NCI-H2196 treated with DMSO at 0.1 percent for 48 hours (cell line): ENCODE measurements around the gene UBE2K.
A peak's percentile ranks its signal among the peaks of the same experiment; 100 is the strongest.
"Not testable (repeated sequence)": the region's sequence is repeated elsewhere in the genome, so short reads cannot be mapped to it uniquely, and the experiment has no call there.

ENCODE experiments used
- DNase-seq: peaks from one replicate; lab custom pipeline; 2025; ENCODE audit not compliant: unreplicated experiment; lab: John Stamatoyannopoulos, UW

The UBE2K gene

GRCh38 chr4:39697740-39698423 lies at the start of gene UBE2K:
TSS of gene UBE2K (plus strand) at chr4:39698136. CDS start at chr4:39698328, 192 bp downstream.
- DNase-seq: peak; percentile 73

GRCh38 chr4:39648213-39648612 lies 49.7 kb upstream of the UBE2K start:
- DNase-seq: no peak

- no peak for DNase-seq
Observed at GRCh38 chr4:39648827-39649558, 48.9 kb upstream of the UBE2K start.

- no peak for DNase-seq
Observed at GRCh38 chr4:39649639-39650265, 48.2 kb upstream of the UBE2K start.

- DNase-seq: not testable (repeated sequence)
Observed at GRCh38 chr4:39651586-39651985, 46.4 kb upstream of the UBE2K start.

GRCh38 chr4:39655211-39655610 lies 42.7 kb upstream of the UBE2K start:
- DNase-seq: no peak

- peak; percentile 30 for DNase-seq
Observed at GRCh38 chr4:39655876-39656275, 42.1 kb upstream of the UBE2K start.

GRCh38 chr4:39656638-39657037 lies 41.3 kb upstream of the UBE2K start:
- DNase-seq: not testable (repeated sequence)

GRCh38 chr4:39657465-39657864 lies 40.5 kb upstream of the UBE2K start:
- DNase-seq: no peak

- DNase-seq: no peak
Observed at GRCh38 chr4:39658756-39659155, 39.2 kb upstream of the UBE2K start.

GRCh38 chr4:39660045-39660444 lies 37.9 kb upstream of the UBE2K start:
- no peak for DNase-seq

- no peak for DNase-seq
Observed at GRCh38 chr4:39660757-39661156, 37.2 kb upstream of the UBE2K start.

- DNase-seq: no peak
Observed at GRCh38 chr4:39662683-39663082, 35.3 kb upstream of the UBE2K start.

- no peak for DNase-seq
Observed at GRCh38 chr4:39664828-39665731, 32.9 kb upstream of the UBE2K start.

GRCh38 chr4:39667706-39668105 lies 30.2 kb upstream of the UBE2K start:
- DNase-seq: no peak

GRCh38 chr4:39668887-39669286 lies 29.0 kb upstream of the UBE2K start:
- DNase-seq: no peak

GRCh38 chr4:39670296-39670695 lies 27.6 kb upstream of the UBE2K start:
- DNase-seq: not testable (repeated sequence)

GRCh38 chr4:39675681-39676080 lies 22.3 kb upstream of the UBE2K start:
- not testable (repeated sequence) for DNase-seq

- not testable (repeated sequence) for DNase-seq
Observed at GRCh38 chr4:39681003-39681402, 16.9 kb upstream of the UBE2K start.

- DNase-seq: no peak
Observed at GRCh38 chr4:39682138-39682537, 15.8 kb upstream of the UBE2K start.

- DNase-seq: no peak
Observed at GRCh38 chr4:39685990-39686389, 11.9 kb upstream of the UBE2K start.
